Activated naive CD4-positive, alpha-beta T cell treated with anti-CD3 and anti-CD28 coated beads, Interleukin-2, amount 10 ng/mL, durations not matched to agents 7 days and 5 days (primary cell): ENCODE results near the gene VAC14.
A peak's percentile ranks its signal among the peaks of the same experiment; 100 is the strongest.

Source experiments
- CTCF ChIA-PET: fragments of 350-600 bp; sonication (Branson Sonifier 250); formaldehyde crosslinking; loops from one replicate; lab custom pipeline; 2021; ENCODE audit warnings: antibody characterized with exemption; lab: Charles Lee
- DNase-seq: peaks from one replicate; pipeline ENCODE4 v3.0.0-alpha.2; 2020
- H3K27ac Mint-ChIP-seq: one replicate; pipeline ENCODE4 v1.8.0; 2021; ENCODE audit warnings: mild to moderate bottlenecking, moderate library complexity, mixed read lengths
- H3K27me3 Mint-ChIP-seq: one replicate; pipeline ENCODE4 v1.8.0; 2021; ENCODE audit warnings: mild to moderate bottlenecking, mixed read lengths
- H3K36me3 Mint-ChIP-seq: one replicate; pipeline ENCODE4 v1.8.0; 2021; ENCODE audit warnings: mixed read lengths
- H3K4me1 Mint-ChIP-seq: one replicate; pipeline ENCODE4 v1.8.0; 2021; ENCODE audit warnings: mixed read lengths
- H3K4me3 Mint-ChIP-seq: one replicate; pipeline ENCODE4 v1.8.0; 2021; ENCODE audit warnings: mild to moderate bottlenecking, moderate library complexity, mixed read lengths
- H3K9me3 Mint-ChIP-seq: one replicate; pipeline ENCODE4 v1.8.0; 2021; ENCODE audit warnings: mixed read lengths

Gene VAC14

GRCh38 chr16:70663524-70664324 is 137.2 kb downstream of the VAC14 start:
- no peak overlapping the region for H3K27ac Mint-ChIP-seq
- peaks cover 4% of the 10 kb centered on the region for H3K4me1 Mint-ChIP-seq
- no peaks in the 10 kb centered on the region for H3K27me3 Mint-ChIP-seq
- H3K36me3 Mint-ChIP-seq = peaks cover 18% of the 10 kb centered on the region
- DNase-seq = no peak
- no peak overlapping the region for H3K4me3 Mint-ChIP-seq
- H3K9me3 Mint-ChIP-seq = no peaks in the 10 kb centered on the region
- CTCF ChIA-PET = interaction anchor here (1.2 kb wide), 1 partner anchor 10 kb away, joined by 3 read pairs; no protein-coding TSS in a partner anchor

GRCh38 chr16:70662991-70663523 is 137.9 kb downstream of the VAC14 start:
- H3K27me3 Mint-ChIP-seq = no peaks in the 10 kb centered on the region
- no peak overlapping the region for H3K27ac Mint-ChIP-seq
- CTCF ChIA-PET = interaction anchor here (0.5 to 1.2 kb wide), 2 partner anchors 9 to 24 kb away, joined by 3 read pairs; no protein-coding TSS in a partner anchor
- peaks cover 16% of the 10 kb centered on the region for H3K36me3 Mint-ChIP-seq
- peaks cover 4% of the 10 kb centered on the region for H3K4me1 Mint-ChIP-seq
- no peak for DNase-seq
- H3K9me3 Mint-ChIP-seq = no peaks in the 10 kb centered on the region
- no peak overlapping the region for H3K4me3 Mint-ChIP-seq

GRCh38 chr16:70661918-70662641 is 138.9 kb downstream of the VAC14 start:
- CTCF ChIA-PET = no interaction called here
- Mint-ChIP-seq H3K4me1 (peaks cover 4% of the 10 kb centered on the region), H3K36me3 (peaks cover 12% of the 10 kb centered on the region), H3K4me3 (no peak overlapping the region), H3K9me3 (no peaks in the 10 kb centered on the region), H3K27ac (no peak overlapping the region), H3K27me3 (peaks cover under 1% of the 10 kb centered on the region)
- DNase-seq = no peak

GRCh38 chr16:70661534-70661917 is 139.4 kb downstream of the VAC14 start:
- CTCF ChIA-PET = no interaction called here
- no peaks in the 10 kb centered on the region for H3K9me3 Mint-ChIP-seq
- peaks cover 4% of the 10 kb centered on the region for H3K4me1 Mint-ChIP-seq

GRCh38 chr16:70660672-70661350 is 140.1 kb downstream of the VAC14 start:
- peak; percentile 42 for DNase-seq
- peaks cover 10% of the 10 kb centered on the region for H3K27me3 Mint-ChIP-seq
- peaks cover 4% of the 10 kb centered on the region for H3K4me1 Mint-ChIP-seq
- no peak overlapping the region for H3K27ac Mint-ChIP-seq
- no peak overlapping the region for H3K4me3 Mint-ChIP-seq
- CTCF ChIA-PET = interaction anchor here (1.8 kb wide), 1 partner anchor 110 kb away, joined by 8 read pairs; no protein-coding TSS in a partner anchor
- H3K36me3 Mint-ChIP-seq = peaks cover 3% of the 10 kb centered on the region
- H3K9me3 Mint-ChIP-seq = no peaks in the 10 kb centered on the region

More at GRCh38 chr16:70661534-70661917, 139.4 kb downstream of the VAC14 start:
- H3K36me3 Mint-ChIP-seq = peaks cover 10% of the 10 kb centered on the region
- H3K27ac Mint-ChIP-seq = no peak overlapping the region
- H3K27me3 Mint-ChIP-seq = peaks cover 5% of the 10 kb centered on the region
- no peak overlapping the region for H3K4me3 Mint-ChIP-seq
- no peak for DNase-seq

- Mint-ChIP-seq H3K36me3 (peaks cover 1% of the 10 kb centered on the region), H3K27ac (no peak overlapping the region), H3K4me1 (peaks cover 4% of the 10 kb centered on the region), H3K27me3 (peaks cover 10% of the 10 kb centered on the region), H3K4me3 (no peak overlapping the region), H3K9me3 (no peaks in the 10 kb centered on the region)
- DNase-seq = no peak
- CTCF ChIA-PET = interaction anchor here (1.8 kb wide), 1 partner anchor 111 kb away, joined by 8 read pairs; no protein-coding TSS in a partner anchor
Observed at GRCh38 chr16:70659953-70660671, 140.8 kb downstream of the VAC14 start.

GRCh38 chr16:70659546-70659945 is 141.4 kb downstream of the VAC14 start:
- peaks cover 10% of the 10 kb centered on the region for H3K27me3 Mint-ChIP-seq
- peaks cover 4% of the 10 kb centered on the region for H3K4me1 Mint-ChIP-seq
- no peak for DNase-seq
- no peaks in the 10 kb centered on the region for H3K9me3 Mint-ChIP-seq
- CTCF ChIA-PET = interaction anchor here (1.8 kb wide), 1 partner anchor 112 kb away, joined by 8 read pairs; no protein-coding TSS in a partner anchor
- no peak overlapping the region for H3K27ac Mint-ChIP-seq
- H3K36me3 Mint-ChIP-seq = peaks cover 1% of the 10 kb centered on the region
- no peak overlapping the region for H3K4me3 Mint-ChIP-seq

- H3K4me1 Mint-ChIP-seq = peaks cover 5% of the 10 kb centered on the region
- H3K27ac Mint-ChIP-seq = no peak overlapping the region
Observed at GRCh38 chr16:70658921-70659320, 142.0 kb downstream of the VAC14 start.

GRCh38 chr16:70657956-70658355 is 143.0 kb downstream of the VAC14 start:
- H3K4me1 Mint-ChIP-seq = peaks cover 9% of the 10 kb centered on the region
- H3K36me3 Mint-ChIP-seq = no peaks in the 10 kb centered on the region
- CTCF ChIA-PET = no interaction called here
- peaks cover 14% of the 10 kb centered on the region for H3K27me3 Mint-ChIP-seq
- no peak for DNase-seq
- H3K9me3 Mint-ChIP-seq = no peaks in the 10 kb centered on the region
- H3K4me3 Mint-ChIP-seq = no peak overlapping the region
- no peak overlapping the region for H3K27ac Mint-ChIP-seq

More at GRCh38 chr16:70658921-70659320, 142.0 kb downstream of the VAC14 start:
- no peak for DNase-seq
- CTCF ChIA-PET = no interaction called here
- no peaks in the 10 kb centered on the region for H3K9me3 Mint-ChIP-seq
- H3K4me3 Mint-ChIP-seq = no peak overlapping the region
- H3K27me3 Mint-ChIP-seq = peaks cover 11% of the 10 kb centered on the region
- H3K36me3 Mint-ChIP-seq = peaks cover under 1% of the 10 kb centered on the region

GRCh38 chr16:70656712-70657263 is 144.2 kb downstream of the VAC14 start:
- no peak overlapping the region for H3K27ac Mint-ChIP-seq
- CTCF ChIA-PET = interaction anchor here (0.7 kb wide), 1 partner anchor 272 kb away, joined by 3 read pairs; no protein-coding TSS in a partner anchor
- no peaks in the 10 kb centered on the region for H3K36me3 Mint-ChIP-seq
- H3K27me3 Mint-ChIP-seq = peaks cover 14% of the 10 kb centered on the region
- H3K4me1 Mint-ChIP-seq = peaks cover 9% of the 10 kb centered on the region
- H3K9me3 Mint-ChIP-seq = no peaks in the 10 kb centered on the region
- no peak overlapping the region for H3K4me3 Mint-ChIP-seq
- no peak for DNase-seq

GRCh38 chr16:70656065-70656711 is 144.8 kb downstream of the VAC14 start:
- H3K9me3 Mint-ChIP-seq = no peaks in the 10 kb centered on the region
- no peaks in the 10 kb centered on the region for H3K36me3 Mint-ChIP-seq
- H3K4me1 Mint-ChIP-seq = peaks cover 9% of the 10 kb centered on the region
- DNase-seq = no peak
- H3K4me3 Mint-ChIP-seq = no peak overlapping the region
- H3K27ac Mint-ChIP-seq = no peak overlapping the region
- peaks cover 14% of the 10 kb centered on the region for H3K27me3 Mint-ChIP-seq
- CTCF ChIA-PET = interaction anchor here (4.1 kb wide), 1 partner anchor 114 kb away, joined by 53 read pairs; no protein-coding TSS in a partner anchor

- no peaks in the 10 kb centered on the region for H3K9me3 Mint-ChIP-seq
- H3K27me3 Mint-ChIP-seq = peaks cover 21% of the 10 kb centered on the region
- peak overlapping the region; percentile 6 for H3K4me3 Mint-ChIP-seq
- H3K36me3 Mint-ChIP-seq = no peaks in the 10 kb centered on the region
- CTCF ChIA-PET = interaction anchor here (0.6 to 4.1 kb wide), 25 partner anchors 9 to 381 kb away, joined by 3 to 53 read pairs (median 3); no protein-coding TSS in a partner anchor
- DNase-seq = peak; percentile 89
- peaks cover 5% of the 10 kb centered on the region for H3K4me1 Mint-ChIP-seq
- no peak overlapping the region for H3K27ac Mint-ChIP-seq
Observed at GRCh38 chr16:70653809-70654771, 146.9 kb downstream of the VAC14 start.
